ENCODE measurements around the gene ESPN. TPM values are rescaled to one million over a fixed set of nuclear protein-coding genes. Genes with fewer than 3 reads are reported as not detected.

ESPN gene
- total RNA-seq, 1 donor from 2014 or later = 0.66 TPM

DNA sequence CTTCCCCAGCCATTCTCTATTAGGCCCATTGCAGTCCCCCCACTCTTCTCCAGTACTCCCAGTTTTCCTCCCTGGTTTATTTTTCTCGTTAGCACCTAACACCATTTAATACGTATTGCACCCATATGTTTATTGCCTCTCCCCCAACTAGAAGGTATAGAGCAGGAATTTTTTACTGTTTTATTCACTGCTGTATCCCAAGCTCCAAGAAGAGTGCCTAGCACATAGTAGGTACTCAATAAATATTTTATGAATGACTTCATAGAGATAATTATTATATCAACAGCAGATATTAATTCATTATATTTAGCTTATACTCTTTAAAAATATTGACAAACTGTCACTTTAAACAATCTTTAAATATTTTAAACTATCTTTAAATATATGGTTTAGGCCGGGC lies 25.3 kb upstream of the ESPN start:
- H4K20me1 ChIP-seq (ENCODE audit: insufficient read depth, low read length) = no peaks in the 10 kb centered on the region
- DNase-seq (ENCODE audit: low read depth) = no peak
- peaks cover under 1% of the 10 kb centered on the region for H3K4me1 ChIP-seq (ENCODE audit: insufficient read depth, low read length)

DNA sequence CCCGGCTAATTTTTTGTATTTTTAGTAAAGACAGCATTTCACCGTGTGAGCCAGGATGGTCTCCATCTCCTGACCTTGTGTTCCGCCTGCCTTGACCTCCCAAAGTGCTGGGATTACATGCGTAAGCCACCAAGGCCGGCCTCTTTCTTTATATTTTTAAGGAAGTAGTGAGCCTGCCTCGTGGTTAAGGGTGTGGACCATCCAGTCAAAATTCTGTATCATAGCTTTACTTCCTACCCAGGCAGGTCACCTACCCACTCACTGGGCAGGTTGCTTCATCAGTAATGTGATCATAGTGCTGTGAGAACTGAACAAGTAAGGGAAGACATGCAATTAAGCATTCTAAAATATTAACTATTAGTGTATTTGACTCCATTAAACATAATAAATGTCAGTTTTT lies 22.9 kb upstream of the ESPN start:
- Histone ChIP-seq H4K20me1 (ENCODE audit: insufficient read depth, low read length) (no peaks in the 10 kb centered on the region), H3K9ac (ENCODE audit: low read length) (no peak overlapping the region), H3K27me3 (ENCODE audit: insufficient read depth, low read length) (peaks cover 2% of the 10 kb centered on the region), H3K4me1 (ENCODE audit: insufficient read depth, low read length) (no peaks in the 10 kb centered on the region), H3K79me2 (ENCODE audit: insufficient read depth, low read length) (no peaks in the 10 kb centered on the region), H3K4me2 (ENCODE audit: low read length) (no peak overlapping the region), H3K36me3 (ENCODE audit: insufficient read depth, low read length) (no peaks in the 10 kb centered on the region), H3K9me3 (ENCODE audit: insufficient read depth, low read depth, low read length) (no peaks in the 10 kb centered on the region), H3K27ac (ENCODE audit: low read depth, low read length) (no peak overlapping the region), H2AFZ (ENCODE audit: low read depth, low read length) (no peak overlapping the region), H3K4me3 (ENCODE audit: insufficient read depth, low read depth, low read length) (no peak overlapping the region)
- TF ChIP-seq, protein P1, sequence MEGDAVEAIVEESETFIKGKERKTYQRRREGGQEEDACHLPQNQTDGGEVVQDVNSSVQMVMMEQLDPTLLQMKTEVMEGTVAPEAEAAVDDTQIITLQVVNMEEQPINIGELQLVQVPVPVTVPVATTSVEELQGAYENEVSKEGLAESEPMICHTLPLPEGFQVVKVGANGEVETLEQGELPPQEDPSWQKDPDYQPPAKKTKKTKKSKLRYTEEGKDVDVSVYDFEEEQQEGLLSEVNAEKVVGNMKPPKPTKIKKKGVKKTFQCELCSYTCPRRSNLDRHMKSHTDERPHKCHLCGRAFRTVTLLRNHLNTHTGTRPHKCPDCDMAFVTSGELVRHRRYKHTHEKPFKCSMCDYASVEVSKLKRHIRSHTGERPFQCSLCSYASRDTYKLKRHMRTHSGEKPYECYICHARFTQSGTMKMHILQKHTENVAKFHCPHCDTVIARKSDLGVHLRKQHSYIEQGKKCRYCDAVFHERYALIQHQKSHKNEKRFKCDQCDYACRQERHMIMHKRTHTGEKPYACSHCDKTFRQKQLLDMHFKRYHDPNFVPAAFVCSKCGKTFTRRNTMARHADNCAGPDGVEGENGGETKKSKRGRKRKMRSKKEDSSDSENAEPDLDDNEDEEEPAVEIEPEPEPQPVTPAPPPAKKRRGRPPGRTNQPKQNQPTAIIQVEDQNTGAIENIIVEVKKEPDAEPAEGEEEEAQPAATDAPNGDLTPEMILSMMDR (IDR thresholded peaks at IDR 0.05; ENCODE audit: insufficient read depth, low read depth, low read length) = no peak
- no peak for TF ChIP-seq EZH2 (IDR thresholded peaks at IDR 0.05; ENCODE audit: insufficient read depth, low read length)
- Mint-ChIP-seq H3K4me3 (ENCODE audit: unreplicated experiment) (no peak overlapping the region), H3K9me3 (ENCODE audit: unreplicated experiment) (no peaks in the 10 kb centered on the region), H3K27me3 (ENCODE audit: low read depth, unreplicated experiment) (peaks cover 24% of the 10 kb centered on the region), H3K36me3 (ENCODE audit: low read depth, unreplicated experiment) (no peaks in the 10 kb centered on the region), H3K27ac (ENCODE audit: unreplicated experiment) (no peak overlapping the region), H3K4me1 (ENCODE audit: low read depth, unreplicated experiment) (no peaks in the 10 kb centered on the region)
- FAIRE-seq = no peak
- DNase-seq (ENCODE audit: low read depth) = no peak

More for the DNA sequence above, 25.3 kb upstream of the ESPN start:
- Histone ChIP-seq H3K4me2 (ENCODE audit: low read length) (no peak overlapping the region), H3K27me3 (ENCODE audit: insufficient read depth, low read length) (peaks cover 2% of the 10 kb centered on the region), H2AFZ (ENCODE audit: low read depth, low read length) (no peak overlapping the region), H3K4me3 (ENCODE audit: insufficient read depth, low read depth, low read length) (no peak overlapping the region), H3K79me2 (ENCODE audit: insufficient read depth, low read length) (no peaks in the 10 kb centered on the region), H3K9me3 (ENCODE audit: insufficient read depth, low read depth, low read length) (no peaks in the 10 kb centered on the region), H3K9ac (ENCODE audit: low read length) (no peak overlapping the region), H3K36me3 (ENCODE audit: insufficient read depth, low read length) (no peaks in the 10 kb centered on the region), H3K27ac (ENCODE audit: low read depth, low read length) (no peak overlapping the region)
- no peak overlapping the region for H3K27ac Mint-ChIP-seq (ENCODE audit: unreplicated experiment)
- H3K27me3 Mint-ChIP-seq (ENCODE audit: low read depth, unreplicated experiment) = peaks cover 16% of the 10 kb centered on the region
- peaks cover under 1% of the 10 kb centered on the region for H3K4me1 Mint-ChIP-seq (ENCODE audit: low read depth, unreplicated experiment)
- no peak for TF ChIP-seq EZH2 (IDR thresholded peaks at IDR 0.05; ENCODE audit: insufficient read depth, low read length)
- TF ChIP-seq, protein P1 (IDR thresholded peaks at IDR 0.05; ENCODE audit: insufficient read depth, low read depth, low read length) = no peak
- no peaks in the 10 kb centered on the region for H3K9me3 Mint-ChIP-seq (ENCODE audit: unreplicated experiment)
- no peaks in the 10 kb centered on the region for H3K36me3 Mint-ChIP-seq (ENCODE audit: low read depth, unreplicated experiment)
- FAIRE-seq = no peak
- H3K4me3 Mint-ChIP-seq (ENCODE audit: unreplicated experiment) = no peak overlapping the region

DNA sequence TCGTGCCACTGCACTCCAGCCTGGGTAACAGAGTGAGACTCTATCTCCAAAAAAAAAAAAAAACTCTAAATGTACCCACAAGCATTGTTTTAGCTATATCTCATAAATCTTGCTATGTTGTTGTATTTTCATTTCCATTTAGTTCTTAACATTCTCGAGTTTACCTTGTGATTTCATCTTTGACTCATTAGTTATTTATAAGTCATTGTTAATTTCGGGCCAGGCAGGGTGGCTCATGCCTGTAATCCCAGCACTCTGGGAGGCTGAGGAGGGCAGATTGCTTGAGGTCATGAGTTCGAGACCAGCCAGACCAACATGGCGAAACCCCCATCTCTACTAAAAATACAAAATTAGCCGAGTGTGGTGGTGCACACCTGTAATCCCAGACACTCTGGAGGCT lies 16.6 kb upstream of the ESPN start:
- TF ChIP-seq, protein P1 (IDR thresholded peaks at IDR 0.05; ENCODE audit: insufficient read depth, low read depth, low read length) = no peak
- no peak for TF ChIP-seq EZH2 (IDR thresholded peaks at IDR 0.05; ENCODE audit: insufficient read depth, low read length)

More for the DNA sequence above, 16.6 kb upstream of the ESPN start:
- H3K79me2 ChIP-seq (ENCODE audit: insufficient read depth, low read length) = no peaks in the 10 kb centered on the region
- H3K36me3 ChIP-seq (ENCODE audit: insufficient read depth, low read length) = no peaks in the 10 kb centered on the region
- peaks cover 11% of the 10 kb centered on the region for H3K27me3 ChIP-seq (ENCODE audit: insufficient read depth, low read length)
- no peak for DNase-seq (ENCODE audit: low read depth)
- FAIRE-seq = no peak
- no peak overlapping the region for H3K9ac ChIP-seq (ENCODE audit: low read length)
- no peaks in the 10 kb centered on the region for H3K4me1 Mint-ChIP-seq (ENCODE audit: low read depth, unreplicated experiment)
- no peaks in the 10 kb centered on the region for H3K9me3 Mint-ChIP-seq (ENCODE audit: unreplicated experiment)
- H3K4me3 ChIP-seq (ENCODE audit: insufficient read depth, low read depth, low read length) = no peak overlapping the region
- H3K4me3 Mint-ChIP-seq (ENCODE audit: unreplicated experiment) = no peak overlapping the region
- no peaks in the 10 kb centered on the region for H3K36me3 Mint-ChIP-seq (ENCODE audit: low read depth, unreplicated experiment)
- H4K20me1 ChIP-seq (ENCODE audit: insufficient read depth, low read length) = no peaks in the 10 kb centered on the region
- H3K4me2 ChIP-seq (ENCODE audit: low read length) = no peak overlapping the region
- H3K27me3 Mint-ChIP-seq (ENCODE audit: low read depth, unreplicated experiment) = peaks cover 17% of the 10 kb centered on the region
- H3K9me3 ChIP-seq (ENCODE audit: insufficient read depth, low read depth, low read length) = no peaks in the 10 kb centered on the region
- no peak overlapping the region for H3K27ac ChIP-seq (ENCODE audit: low read depth, low read length)
- no peak overlapping the region for H2AFZ ChIP-seq (ENCODE audit: low read depth, low read length)
- peaks cover 4% of the 10 kb centered on the region for H3K4me1 ChIP-seq (ENCODE audit: insufficient read depth, low read length)
- H3K27ac Mint-ChIP-seq (ENCODE audit: unreplicated experiment) = no peak overlapping the region
